Left colon (tissue), 2 donors: ENCODE data around the gene EBF4. TPM values are rescaled to one million over a fixed set of nuclear protein-coding genes. Genes with fewer than 3 reads are reported as not detected.

Experiments
- ATAC-seq: fragments of 200-7000 bp; cut with Tn5 transposase; one replicate; pipeline ENCODE4 v1.9.1; 2020; ENCODE audit warnings: mild to moderate bottlenecking, moderate library complexity
- DNase-seq, 2 donors: peaks; one replicate each; pipeline ENCODE4 v3.0.0-alpha.2; 2020
- intact Hi-C, 2 donors: fragments of 100-400 bp; cut with DNase I in 1 of 2; cut with micrococcal nuclease in 1 of 2; formaldehyde crosslinking; loops; one replicate each; pipeline versions ENCODE4 v1.11.2 to v1.14.0; 2022; cut with DNase I, micrococcal nuclease
- total RNA-seq, 2 donors: library from RNA; stranded (reverse); fragmentation: NEBNext Ultra II Directional; extraction: Animal tissue kit (Norgen Biotek cat#: 25700); gene quantifications; one replicate each; pipeline ENCODE4 v1.2.1, GENCODE V29; 2021
- donor health status: DM: no; HTN: no; CAD: no.
- donor health status: DM: yes; HTN: yes; CAD: no.

The EBF4 gene
- total RNA-seq, 2 donors from 2014 or later = 1.9 to 8.2 TPM

GRCh38 chr20:2696646-2697045 lies 4.1 kb downstream of the EBF4 start:
- intact Hi-C loops = no loop called here
- ATAC-seq (no peak), DNase-seq (no peak)

- DNase-seq = no peak
- no peak for ATAC-seq
- intact Hi-C loops = no loop called here
Measured at GRCh38 chr20:2697768-2698167, 5.2 kb downstream of the EBF4 start.

- intact Hi-C loops = no loop called here
- no peak for ATAC-seq
Measured at GRCh38 chr20:2698186-2698817, 5.7 kb downstream of the EBF4 start.

GRCh38 chr20:2698912-2699311 lies 6.3 kb downstream of the EBF4 start:
- no peak for DNase-seq
- intact Hi-C loops = no loop called here
- ATAC-seq = no peak

More at GRCh38 chr20:2698186-2698817, 5.7 kb downstream of the EBF4 start:
- DNase-seq = no peak

GRCh38 chr20:2699775-2700413 lies 7.3 kb downstream of the EBF4 start:
- DNase-seq (no peak), ATAC-seq (no peak)
- intact Hi-C loops = no loop called here

- DNase-seq (no peak), ATAC-seq (no peak)
- intact Hi-C loops = no loop called here
Measured at GRCh38 chr20:2700913-2701620, 8.5 kb downstream of the EBF4 start.

GRCh38 chr20:2701671-2702081 lies 9.1 kb downstream of the EBF4 start:
- DNase-seq (no peak), ATAC-seq (no peak)
- intact Hi-C loops = no loop called here

GRCh38 chr20:2703716-2704475 lies 11.3 kb downstream of the EBF4 start:
- no peak for DNase-seq
- intact Hi-C loops = no loop called here
- no peak for ATAC-seq

- ATAC-seq = no peak
- intact Hi-C loops = no loop called here
- DNase-seq = no peak
Measured at GRCh38 chr20:2705931-2706645, 13.5 kb downstream of the EBF4 start.

GRCh38 chr20:2706688-2707352 lies 14.2 kb downstream of the EBF4 start:
- no peak for ATAC-seq
- DNase-seq = no peak
- intact Hi-C loops = no loop called here

- intact Hi-C loops = no loop called here
- DNase-seq (no peak), ATAC-seq (no peak)
Measured at GRCh38 chr20:2707353-2708072, 14.9 kb downstream of the EBF4 start.

GRCh38 chr20:2708073-2708415 lies 15.5 kb downstream of the EBF4 start:
- intact Hi-C loops = no loop called here
- no peak for DNase-seq
- no peak for ATAC-seq

GRCh38 chr20:2708665-2709064 lies 16.1 kb downstream of the EBF4 start:
- intact Hi-C loops = no loop called here
- DNase-seq = no peak
- ATAC-seq = no peak

GRCh38 chr20:2709205-2709981 lies 16.8 kb downstream of the EBF4 start:
- intact Hi-C loops = no loop called here
- ATAC-seq = no peak
- DNase-seq = no peak

GRCh38 chr20:2713285-2713684 lies 20.7 kb downstream of the EBF4 start:
- ATAC-seq (peak; percentile 49), DNase-seq (no peak)
- intact Hi-C loops = no loop called here

- ATAC-seq = no peak
Measured at GRCh38 chr20:2729251-2729713, 36.7 kb downstream of the EBF4 start.

GRCh38 chr20:2729791-2730190 lies 37.2 kb downstream of the EBF4 start:
- DNase-seq = no peak

More at GRCh38 chr20:2729251-2729713, 36.7 kb downstream of the EBF4 start:
- DNase-seq = no peak
- intact Hi-C loops = no loop called here

More at GRCh38 chr20:2729791-2730190, 37.2 kb downstream of the EBF4 start:
- intact Hi-C loops = no loop called here
- no peak for ATAC-seq
